Measurements from ENCODE around the gene HIPK3.

GRCh38 chr11:33258631-33259205 is 1.5 kb downstream of the HIPK3 start:
- TF ChIP-seq POLR2A (IDR thresholded peaks at IDR 0.05; ENCODE audit: low read depth, low read length) (no peak), POLR2AphosphoS5 (IDR thresholded peaks at IDR 0.05; ENCODE audit: low read depth, low read length) (no peak; the same call in 1 of the 2 replicates), TAF1 (IDR thresholded peaks at IDR 0.05; ENCODE audit: borderline replicate concordance, low read depth, low read length) (no peak)

Data from GM12892 (cell line).